ENCODE results near the gene ATP8B4.
A peak's percentile ranks its signal among the peaks of the same experiment; 100 is the strongest.

DNA sequence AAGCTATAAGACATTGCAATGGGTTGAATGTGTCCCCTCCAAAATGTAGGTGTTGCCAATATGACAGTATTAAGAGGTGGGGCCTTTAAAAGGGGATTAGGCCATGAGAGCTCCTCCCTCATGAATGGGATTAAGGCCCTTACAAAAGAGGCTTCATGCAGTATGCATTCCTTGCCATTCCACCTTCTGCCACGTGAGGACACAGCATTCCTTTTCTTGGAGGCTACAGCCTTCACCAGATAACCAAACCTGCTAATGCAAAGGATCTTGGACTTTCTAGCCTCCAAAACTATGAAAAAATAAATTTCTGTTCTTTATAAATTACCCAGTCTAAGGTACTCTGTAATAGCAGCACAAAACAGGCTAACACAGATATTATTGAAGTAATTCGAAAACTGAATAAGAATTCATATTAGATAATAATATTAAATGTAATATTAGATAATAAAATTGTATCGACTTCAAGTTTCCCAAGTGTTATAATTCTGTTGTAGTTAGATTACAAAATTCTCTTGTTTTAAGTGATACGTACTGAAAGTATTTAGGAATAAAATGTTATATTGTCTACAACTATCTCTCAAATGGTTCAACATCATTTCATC is 29.4 kb upstream of the ATP8B4 start:
- TF ChIP-seq MYC (IDR thresholded peaks at IDR 0.05; ENCODE audit: low read depth, low read length) (no peak), POLR2A (IDR thresholded peaks at IDR 0.05; ENCODE audit: low read depth, low read length) (no peak), JUN (IDR thresholded peaks at IDR 0.05; ENCODE audit: borderline replicate concordance, insufficient read depth, insufficient read length, low read depth) (no peak), EZH2 (IDR thresholded peaks at IDR 0.05; ENCODE audit: borderline replicate concordance, low read depth, low read length, severe bottlenecking) (no peak), POLR2AphosphoS5 (IDR thresholded peaks at IDR 0.05; ENCODE audit: insufficient read depth, low read depth, low read length) (no peak), FOS (IDR thresholded peaks at IDR 0.05; ENCODE audit: borderline replicate concordance, insufficient read depth, low read length) (no peak), GATA2 (IDR thresholded peaks at IDR 0.05; ENCODE audit: insufficient read depth, insufficient read length, low read depth, low read length) (no peak)
- TF ChIP-seq, protein P1, sequence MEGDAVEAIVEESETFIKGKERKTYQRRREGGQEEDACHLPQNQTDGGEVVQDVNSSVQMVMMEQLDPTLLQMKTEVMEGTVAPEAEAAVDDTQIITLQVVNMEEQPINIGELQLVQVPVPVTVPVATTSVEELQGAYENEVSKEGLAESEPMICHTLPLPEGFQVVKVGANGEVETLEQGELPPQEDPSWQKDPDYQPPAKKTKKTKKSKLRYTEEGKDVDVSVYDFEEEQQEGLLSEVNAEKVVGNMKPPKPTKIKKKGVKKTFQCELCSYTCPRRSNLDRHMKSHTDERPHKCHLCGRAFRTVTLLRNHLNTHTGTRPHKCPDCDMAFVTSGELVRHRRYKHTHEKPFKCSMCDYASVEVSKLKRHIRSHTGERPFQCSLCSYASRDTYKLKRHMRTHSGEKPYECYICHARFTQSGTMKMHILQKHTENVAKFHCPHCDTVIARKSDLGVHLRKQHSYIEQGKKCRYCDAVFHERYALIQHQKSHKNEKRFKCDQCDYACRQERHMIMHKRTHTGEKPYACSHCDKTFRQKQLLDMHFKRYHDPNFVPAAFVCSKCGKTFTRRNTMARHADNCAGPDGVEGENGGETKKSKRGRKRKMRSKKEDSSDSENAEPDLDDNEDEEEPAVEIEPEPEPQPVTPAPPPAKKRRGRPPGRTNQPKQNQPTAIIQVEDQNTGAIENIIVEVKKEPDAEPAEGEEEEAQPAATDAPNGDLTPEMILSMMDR (IDR thresholded peaks at IDR 0.05; ENCODE audit: extremely low read depth in 1 of 2, insufficient read depth in 1 of 2, low read depth in 1 of 2, low read length in 2 of 2) = peak in 1 of 2 donors; percentile 55
- TF ChIP-seq, protein P2, sequence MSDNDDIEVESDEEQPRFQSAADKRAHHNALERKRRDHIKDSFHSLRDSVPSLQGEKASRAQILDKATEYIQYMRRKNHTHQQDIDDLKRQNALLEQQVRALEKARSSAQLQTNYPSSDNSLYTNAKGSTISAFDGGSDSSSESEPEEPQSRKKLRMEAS (IDR thresholded peaks at IDR 0.05; ENCODE audit: insufficient read depth, insufficient read length) = no peak

Measured in endothelial cell of umbilical vein (primary cell).